HG03175 (cell line): ENCODE measurements around the gene S100A9.

ENCODE experiments used
- ATAC-seq: cut with Tn5 transposase; IDR thresholded peaks from one replicate; pipeline ENCODE4 v1.9.1; 2021; ENCODE audit warnings: mild to moderate bottlenecking, moderate library complexity; ENCODE audit not compliant: unreplicated experiment

Gene S100A9

GRCh38 chr1:153386500-153386901 is 28.8 kb downstream of the S100A9 start:
- no peak for ATAC-seq

- no peak for ATAC-seq
Measured at GRCh38 chr1:153387001-153387400, 29.3 kb downstream of the S100A9 start.

- no peak for ATAC-seq
Measured at GRCh38 chr1:153387785-153388184, 30.1 kb downstream of the S100A9 start.

GRCh38 chr1:153389401-153389800 is 31.7 kb downstream of the S100A9 start:
- ATAC-seq, result no peak

- no peak for ATAC-seq
Measured at GRCh38 chr1:153389973-153390879, 32.6 kb downstream of the S100A9 start.

- ATAC-seq, result no peak
Measured at GRCh38 chr1:153390938-153391710, 33.5 kb downstream of the S100A9 start, which contains the start of gene S100A8. Gene S100A8, minus strand, starts transcription at chr1:153391073. Its CDS starts 538 bp downstream, at chr1:153390535.

DNA sequence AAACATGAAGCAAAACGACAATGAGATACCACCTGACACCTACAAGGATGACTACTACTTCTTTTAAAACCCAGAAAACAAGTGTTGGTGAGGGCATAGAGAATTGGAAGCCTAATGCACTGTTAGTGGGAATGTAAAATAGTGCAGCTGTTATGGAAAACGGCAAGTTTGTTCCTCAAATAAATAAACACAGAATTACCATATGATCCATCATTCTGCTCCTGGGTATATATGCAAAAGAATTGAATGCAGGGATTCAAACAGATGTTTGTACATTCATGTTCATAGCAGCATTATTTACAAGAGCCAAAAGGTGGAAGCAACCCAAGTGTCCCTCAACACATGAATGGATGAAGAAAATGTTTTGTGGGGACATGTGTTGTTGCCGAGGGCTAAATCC is 34.6 kb downstream of the S100A9 start:
- ATAC-seq, result no peak

DNA sequence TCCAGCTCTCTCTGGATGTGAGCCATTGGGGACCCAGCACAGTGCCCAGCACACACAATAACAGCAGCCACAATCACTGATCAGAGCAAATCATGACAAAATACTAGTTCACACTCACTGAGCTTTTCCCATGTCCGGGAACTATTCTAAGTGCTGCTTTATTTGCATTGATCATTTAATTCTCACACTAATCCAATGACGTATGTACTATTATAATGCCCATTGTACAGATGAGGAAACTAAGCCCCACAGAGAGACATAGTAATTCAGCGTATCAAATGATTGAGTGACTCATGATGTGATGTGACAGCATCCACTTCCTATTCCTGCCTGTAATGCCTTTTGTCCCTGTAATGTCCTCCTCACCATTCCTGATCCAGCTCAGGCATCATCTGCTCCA is 35.2 kb downstream of the S100A9 start:
- ATAC-seq, result no peak

DNA sequence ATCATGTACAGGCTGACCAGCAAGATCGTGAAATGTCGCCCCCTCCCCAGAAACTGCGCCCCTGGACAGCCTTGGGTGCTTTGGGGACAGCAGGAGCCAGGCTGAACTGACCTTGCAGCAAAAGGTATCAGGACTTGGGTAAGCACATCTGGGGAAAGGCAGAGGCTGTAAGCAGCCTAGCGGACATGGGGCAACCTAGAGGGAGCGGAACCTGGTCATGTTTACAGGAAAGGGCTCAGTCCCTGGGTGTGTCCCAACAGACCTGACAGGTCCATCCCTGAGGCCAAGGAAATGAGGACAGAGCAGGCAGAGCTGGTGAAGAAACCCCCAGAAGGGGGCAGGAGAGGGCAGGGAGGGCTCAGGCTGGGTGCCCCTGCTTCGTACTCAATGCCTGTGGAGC is 36.3 kb downstream of the S100A9 start:
- no peak for ATAC-seq

DNA sequence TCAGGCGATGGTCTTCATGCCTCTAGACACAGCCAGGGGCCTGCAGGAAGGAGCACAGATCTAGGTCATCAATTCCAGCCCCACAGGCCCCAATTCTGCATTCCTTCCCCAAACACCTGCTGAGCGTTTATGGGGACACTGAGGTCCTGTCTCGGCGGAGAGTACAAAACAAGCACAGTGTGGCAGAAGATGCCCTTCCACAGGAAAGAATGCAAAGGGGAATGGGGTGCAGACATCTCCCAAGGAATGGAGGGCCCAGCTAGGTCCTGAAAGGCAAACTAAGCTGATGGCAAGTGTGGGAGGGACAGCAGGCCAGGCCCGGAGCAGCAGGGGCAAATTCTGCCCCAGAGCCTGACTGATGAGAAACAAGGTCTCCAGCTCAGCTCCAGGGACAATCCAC is 36.7 kb downstream of the S100A9 start:
- ATAC-seq, result no peak

DNA sequence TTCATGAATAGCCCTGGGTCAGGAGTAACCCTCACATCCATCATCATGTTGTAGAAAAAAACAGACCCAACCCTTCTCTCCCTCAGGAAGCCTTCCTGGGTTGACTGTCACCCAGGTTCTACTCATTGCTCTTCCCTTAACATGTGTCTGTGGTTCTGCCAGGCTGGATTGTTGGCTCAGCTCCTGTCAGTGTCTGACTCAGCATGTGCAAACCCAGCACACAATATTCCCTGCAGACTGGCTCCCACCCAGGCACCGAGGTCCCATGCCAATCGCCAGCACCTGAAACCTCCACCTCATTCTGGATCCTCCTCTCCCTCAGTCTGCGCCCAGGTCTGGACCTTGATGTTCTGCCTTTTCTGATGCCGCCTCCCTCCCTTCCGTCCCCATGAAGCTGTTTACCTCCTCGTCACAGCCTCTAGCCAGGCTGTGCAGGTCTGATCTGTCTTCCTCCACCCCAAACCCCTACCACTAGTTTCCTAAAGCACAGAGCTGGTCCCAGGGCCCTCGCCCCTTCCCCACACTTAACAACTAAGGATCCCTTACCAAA is 37.6 kb downstream of the S100A9 start:
- no peak for ATAC-seq

GRCh38 chr1:153395776-153396175 is 38.1 kb downstream of the S100A9 start:
- ATAC-seq, result no peak

DNA sequence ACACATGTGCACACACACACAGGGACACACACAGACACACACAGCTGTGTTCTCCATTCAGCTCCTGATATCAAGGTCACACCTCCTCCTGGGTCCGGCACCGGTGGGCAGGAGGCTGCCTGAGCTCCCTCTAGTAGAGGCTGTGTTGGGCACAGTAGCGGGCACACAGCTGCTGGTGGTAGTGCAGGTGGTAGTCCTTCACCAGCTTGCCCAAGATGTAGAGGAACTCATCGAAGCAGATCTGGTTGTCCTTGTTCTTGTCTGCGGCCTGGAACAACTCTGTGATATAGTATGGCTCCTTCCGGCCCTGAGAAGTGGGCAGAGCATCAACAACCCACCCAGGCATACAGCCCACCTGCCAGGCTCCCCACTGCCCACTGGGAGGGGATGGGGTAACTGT is 38.8 kb downstream of the S100A9 start:
- ATAC-seq, result no peak

- ATAC-seq, result no peak
Measured at GRCh38 chr1:153397051-153397923, 39.6 kb downstream of the S100A9 start.

DNA sequence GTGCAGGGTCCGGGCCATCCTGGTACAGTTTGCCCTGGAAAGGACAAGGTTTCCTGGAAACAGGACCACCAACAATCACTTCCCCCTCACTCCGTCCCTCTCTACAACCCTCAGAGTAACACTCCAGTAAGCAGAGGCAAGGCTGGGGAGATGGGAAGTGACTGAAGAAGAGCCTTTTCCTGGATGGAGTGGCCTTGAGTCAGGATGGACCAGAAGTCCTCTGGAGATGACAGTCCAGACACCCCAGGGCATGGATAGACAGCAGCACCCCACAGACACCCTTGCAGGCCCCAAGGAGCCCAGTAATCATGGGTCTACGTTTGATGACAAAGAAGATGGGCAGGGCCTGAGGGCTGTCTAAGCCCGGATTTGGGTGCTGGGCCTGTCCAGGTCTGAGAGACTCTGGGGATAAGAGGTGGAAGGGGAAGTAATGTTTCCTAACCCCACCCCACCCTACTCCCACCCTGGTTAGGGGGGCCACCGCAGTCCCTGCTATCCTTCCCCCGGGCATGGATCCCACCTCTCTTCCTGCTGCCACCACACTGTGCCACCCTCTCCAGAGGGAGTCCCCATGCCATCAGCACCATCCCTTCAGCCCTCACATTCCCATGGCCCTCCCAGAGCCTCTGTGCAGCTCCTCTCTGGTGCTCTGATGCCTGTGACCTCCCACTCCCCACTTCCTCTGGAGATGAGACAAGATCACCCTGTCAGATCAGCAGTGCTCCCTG is 40.4 kb downstream of the S100A9 start:
- no peak for ATAC-seq

DNA sequence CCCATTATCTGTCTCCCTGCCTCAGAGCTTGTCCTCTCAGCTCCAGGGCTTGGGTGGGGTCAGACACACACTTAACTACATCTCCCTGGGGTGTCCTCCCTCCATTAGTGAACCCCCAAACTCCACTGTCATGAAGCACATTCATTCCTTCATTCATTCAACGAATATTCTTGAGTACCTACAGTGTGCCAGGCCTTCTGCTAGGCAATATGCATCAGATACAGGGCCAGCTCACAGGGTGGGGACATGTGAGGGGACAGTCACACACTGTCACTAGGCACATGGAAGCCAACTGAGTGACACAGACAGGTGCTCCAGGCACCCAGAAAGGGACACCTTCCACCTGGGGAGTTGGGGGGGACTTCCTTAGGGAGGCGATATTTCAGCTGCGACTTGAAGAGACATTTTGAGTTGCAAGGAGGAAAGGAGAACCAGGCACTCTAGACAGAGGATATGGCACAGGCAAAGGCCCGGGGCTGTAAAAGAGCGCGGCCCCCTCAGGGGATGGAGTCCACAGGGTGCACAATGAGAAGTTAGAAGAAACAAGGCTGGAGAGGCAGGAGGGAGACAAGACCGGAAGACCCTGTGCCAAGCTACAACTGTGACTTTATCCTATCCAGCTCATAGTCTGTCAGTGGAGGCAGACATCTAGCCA is 41.9 kb downstream of the S100A9 start:
- no peak for ATAC-seq

DNA sequence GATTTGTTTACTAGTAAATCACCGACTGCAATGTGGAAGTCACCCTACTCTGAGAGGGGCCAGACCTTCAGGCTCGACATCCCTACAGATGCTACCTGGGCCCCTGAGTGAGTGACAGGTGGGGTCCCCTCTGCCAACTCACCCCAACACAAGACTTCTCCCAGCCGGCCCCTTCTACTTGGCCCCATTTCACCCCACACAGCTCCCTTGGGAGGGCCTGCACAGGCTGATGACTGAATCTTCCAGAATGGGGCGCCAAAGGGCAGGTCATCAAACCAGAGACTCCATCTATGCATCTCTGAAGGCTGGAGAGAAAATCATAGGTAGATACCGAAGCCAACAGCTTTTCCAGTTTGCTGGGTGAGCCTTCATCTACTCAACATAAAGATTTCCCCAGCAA is 42.6 kb downstream of the S100A9 start:
- no peak for ATAC-seq

DNA sequence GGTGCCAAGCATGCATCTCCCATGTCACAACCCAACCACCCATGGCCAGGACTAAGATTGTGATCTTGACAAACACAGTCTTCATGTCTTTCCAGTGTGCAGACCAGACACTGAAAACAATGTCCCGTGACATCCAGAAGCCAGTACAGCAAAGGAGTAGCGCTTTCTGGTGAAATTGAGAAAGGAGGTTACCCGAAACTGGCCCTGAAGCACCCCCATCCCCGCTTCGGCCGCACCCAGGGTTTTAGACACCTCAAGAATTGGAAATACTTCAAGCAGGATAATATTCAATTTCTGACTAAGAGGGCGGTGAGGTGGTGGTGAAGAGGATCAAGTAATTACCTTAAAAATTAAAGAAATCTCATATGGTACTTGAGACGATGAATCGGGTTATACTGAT is 43.8 kb downstream of the S100A9 start:
- no peak for ATAC-seq

DNA sequence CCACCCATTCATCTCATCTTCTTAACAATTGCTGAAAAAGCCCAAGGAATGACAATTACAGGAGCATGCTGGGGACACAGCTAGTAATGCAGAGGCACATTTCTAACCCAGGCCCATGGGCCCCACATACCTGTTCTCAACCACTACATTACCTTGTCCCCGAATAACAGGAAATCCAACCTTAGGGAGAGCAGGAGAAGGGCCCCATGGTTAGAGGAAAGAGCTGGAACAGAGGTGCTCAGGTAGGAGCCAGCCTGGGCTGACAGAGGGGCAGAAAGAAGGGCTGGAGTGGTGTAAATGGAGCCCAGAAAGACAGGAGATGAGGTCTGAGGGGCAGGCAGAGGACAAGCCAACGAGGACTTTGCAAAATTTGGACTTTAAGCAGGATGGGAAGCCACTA is 44.6 kb downstream of the S100A9 start:
- ATAC-seq, result no peak
